ENCODE data around the gene PCDHB11. TPM values are rescaled to one million over a fixed set of nuclear protein-coding genes. Genes with fewer than 3 reads are reported as not detected.
A peak's percentile ranks its signal among the peaks of the same experiment; 100 is the strongest.
"Not testable (repeated sequence)": the region's sequence is repeated elsewhere in the genome, so short reads cannot be mapped to it uniquely, and the experiment has no call there.

Gene PCDHB11
- polyA plus RNA-seq (ENCODE audit: low read depth in 6 of 6) = not detected

GRCh38 chr5:141199359-141200235, at the start of gene PCDHB11:
TSS of gene PCDHB11 (plus strand) at chr5:141199627. CDS start at chr5:141199775, 148 bp downstream.
- Mint-ChIP-seq H3K9me3 (peaks cover 10 to 78% (median 39%) of the 10 kb centered on the region in 7 donors), H3K36me3 (peaks cover 22 to 29% of the 10 kb centered on the region in 2 donors), H3K27ac (no peak within 1 kb of the TSS), H3K4me3 (no peak within 1 kb of the TSS), H3K27me3 (peaks cover 20 to 59% (median 29%) of the 10 kb centered on the region in 3 donors), H3K4me1 (no peaks in the 10 kb centered on the region)
- ATAC-seq (ENCODE audit: low read depth in 2 of 2) (no peak), DNase-seq (no peak)

DNA sequence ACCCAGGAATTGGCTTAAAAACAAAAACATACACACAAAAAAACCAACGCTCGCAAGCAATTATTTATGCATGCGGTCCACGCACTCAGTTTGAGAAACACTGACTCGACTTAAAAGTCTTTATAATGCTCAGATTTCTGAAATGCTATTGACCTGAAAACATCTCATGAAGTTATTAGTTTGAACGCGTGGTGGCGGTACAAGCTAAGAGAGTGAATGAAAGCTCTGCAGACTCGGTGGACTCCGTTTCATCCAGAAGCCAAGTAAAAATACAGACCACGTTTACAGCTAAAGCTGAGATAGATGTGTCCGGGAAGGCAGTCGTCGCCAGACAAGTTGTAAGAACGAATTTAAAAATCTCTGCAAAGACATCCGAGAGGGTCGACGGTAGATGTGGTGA, 49.6 kb upstream of the PCDHB11 start, which contains the start of gene PCDHB6:
Gene PCDHB6, plus strand, starts transcription at position 246 of the 400 bp plus-strand sequence. CDS start 201 bp downstream, outside the sequence.
- peaks cover 0 to 5% (median 5%) of the 10 kb centered on the region in 3 donors for H3K4me1 Mint-ChIP-seq
- ATAC-seq (ENCODE audit: low read depth in 2 of 2) = no peak
- peaks cover 24 to 44% (median 31%) of the 10 kb centered on the region in 3 donors for H3K27me3 Mint-ChIP-seq
- H3K36me3 Mint-ChIP-seq = peaks cover 3 to 7% of the 10 kb centered on the region in 2 donors
- H3K9me3 Mint-ChIP-seq = peaks cover 4 to 40% (median 23%) of the 10 kb centered on the region in 7 donors
- no peak for DNase-seq
- H3K4me3 Mint-ChIP-seq = peak within 1 kb of the TSS in 3 of 8 donors; percentile 47 to 56 (median 56)
- no peak within 1 kb of the TSS for H3K27ac Mint-ChIP-seq

DNA sequence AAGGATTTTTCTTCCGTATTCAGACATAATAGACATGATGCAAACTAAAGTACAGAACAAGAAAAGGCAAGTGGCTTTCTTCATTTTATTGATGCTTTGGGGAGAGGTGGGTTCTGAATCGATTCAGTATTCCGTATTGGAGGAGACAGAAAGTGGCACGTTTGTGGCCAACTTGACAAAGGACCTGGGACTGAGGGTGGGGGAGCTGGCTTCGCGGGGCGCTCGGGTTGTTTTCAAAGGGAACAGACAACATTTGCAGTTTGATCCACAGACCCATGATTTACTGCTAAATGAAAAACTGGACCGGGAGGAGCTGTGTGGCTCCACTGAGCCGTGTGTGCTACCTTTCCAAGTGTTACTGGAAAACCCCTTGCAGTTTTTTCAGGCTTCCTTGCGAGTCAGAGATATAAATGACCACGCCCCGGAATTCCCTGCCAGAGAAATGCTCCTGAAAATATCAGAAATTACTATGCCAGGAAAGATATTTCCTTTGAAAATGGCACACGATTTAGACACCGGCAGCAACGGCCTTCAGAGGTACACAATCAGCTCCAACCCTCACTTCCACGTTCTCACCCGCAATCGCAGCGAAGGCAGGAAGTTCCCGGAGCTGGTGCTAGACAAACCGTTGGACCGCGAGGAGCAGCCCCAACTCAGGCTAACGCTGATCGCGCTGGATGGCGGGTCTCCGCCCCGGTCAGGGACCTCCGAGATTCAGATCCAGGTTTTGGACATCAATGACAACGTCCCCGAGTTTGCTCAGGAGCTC, 49.0 kb upstream of the PCDHB11 start:
- peak overlapping the region in 2 of 8 donors; percentile 47 to 56 for H3K4me3 Mint-ChIP-seq
- H3K9me3 Mint-ChIP-seq = peaks cover 4 to 43% (median 23%) of the 10 kb centered on the region in 7 donors
- ATAC-seq (ENCODE audit: low read depth in 2 of 2) = no peak
- peaks cover 28 to 47% (median 35%) of the 10 kb centered on the region in 3 donors for H3K27me3 Mint-ChIP-seq
- peaks cover 0 to 5% (median 5%) of the 10 kb centered on the region in 3 donors for H3K4me1 Mint-ChIP-seq
- DNase-seq = no peak
- H3K27ac Mint-ChIP-seq = no peak overlapping the region
- peaks cover 3 to 7% of the 10 kb centered on the region in 2 donors for H3K36me3 Mint-ChIP-seq

DNA sequence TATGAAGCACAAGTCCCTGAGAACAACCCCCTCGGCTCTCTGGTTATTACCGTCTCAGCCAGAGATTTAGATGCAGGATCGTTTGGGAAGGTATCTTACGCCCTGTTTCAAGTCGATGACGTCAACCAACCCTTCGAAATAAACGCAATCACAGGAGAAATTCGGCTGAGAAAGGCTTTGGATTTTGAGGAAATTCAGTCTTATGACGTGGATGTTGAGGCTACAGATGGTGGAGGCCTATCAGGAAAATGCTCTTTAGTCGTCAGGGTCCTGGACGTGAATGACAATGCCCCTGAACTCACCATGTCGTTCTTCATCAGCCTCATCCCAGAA, 48.5 kb upstream of the PCDHB11 start:
- Mint-ChIP-seq H3K36me3 (peaks cover 6 to 7% of the 10 kb centered on the region in 2 donors), H3K27me3 (peaks cover 33 to 53% (median 38%) of the 10 kb centered on the region in 3 donors), H3K4me3 (peak overlapping the region in 1 of 8 donors; percentile 25), H3K27ac (no peak overlapping the region), H3K9me3 (peaks cover 4 to 48% (median 26%) of the 10 kb centered on the region in 7 donors), H3K4me1 (peaks cover 0 to 5% (median 5%) of the 10 kb centered on the region in 3 donors)
- DNase-seq = no peak
- ATAC-seq (ENCODE audit: low read depth in 2 of 2) = no peak

DNA sequence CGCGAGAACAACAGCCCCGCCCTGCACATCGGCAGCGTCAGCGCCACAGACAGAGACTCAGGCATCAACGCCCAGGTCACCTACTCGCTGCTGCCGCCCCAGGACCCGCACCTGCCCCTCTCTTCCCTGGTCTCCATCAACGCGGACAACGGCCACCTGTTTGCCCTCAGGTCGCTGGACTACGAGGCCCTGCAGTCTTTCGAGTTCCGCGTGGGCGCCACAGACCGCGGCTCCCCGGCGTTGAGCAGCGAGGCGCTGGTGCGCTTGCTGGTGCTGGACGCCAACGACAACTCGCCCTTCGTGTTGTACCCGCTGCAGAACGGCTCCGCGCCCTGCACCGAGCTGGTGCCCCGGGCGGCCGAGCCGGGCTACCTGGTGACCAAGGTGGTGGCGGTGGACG, 47.8 kb upstream of the PCDHB11 start:
- Mint-ChIP-seq H3K36me3 (peaks cover 11 to 13% of the 10 kb centered on the region in 2 donors), H3K9me3 (peaks cover 4 to 55% (median 31%) of the 10 kb centered on the region in 7 donors), H3K27me3 (peaks cover 36 to 60% (median 38%) of the 10 kb centered on the region in 3 donors)
- not testable (repeated sequence) for H3K4me1 Mint-ChIP-seq; DNase-seq; ATAC-seq (ENCODE audit: low read depth in 2 of 2); H3K4me3 Mint-ChIP-seq; H3K27ac Mint-ChIP-seq

DNA sequence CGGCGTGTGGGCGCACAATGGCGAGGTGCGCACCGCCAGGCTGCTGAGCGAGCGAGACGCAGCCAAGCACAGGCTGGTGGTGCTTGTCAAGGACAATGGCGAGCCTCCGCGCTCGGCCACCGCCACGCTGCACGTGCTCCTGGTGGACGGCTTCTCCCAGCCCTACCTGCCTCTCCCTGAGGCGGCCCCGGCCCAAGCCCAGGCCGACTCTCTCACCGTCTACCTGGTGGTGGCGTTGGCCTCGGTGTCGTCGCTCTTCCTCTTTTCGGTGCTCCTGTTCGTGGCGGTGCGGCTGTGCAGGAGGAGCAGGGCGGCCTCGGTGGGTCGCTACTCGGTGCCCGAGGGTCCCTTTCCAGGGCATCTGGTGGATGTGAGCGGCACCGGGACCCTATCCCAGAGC, 47.3 kb upstream of the PCDHB11 start:
- not testable (repeated sequence) for H3K4me1 Mint-ChIP-seq; ATAC-seq (ENCODE audit: low read depth in 2 of 2); DNase-seq; H3K27ac Mint-ChIP-seq; H3K4me3 Mint-ChIP-seq
- Mint-ChIP-seq H3K27me3 (peaks cover 36 to 64% (median 42%) of the 10 kb centered on the region in 3 donors), H3K36me3 (peaks cover 15% of the 10 kb centered on the region in 2 donors), H3K9me3 (peaks cover 4 to 60% (median 34%) of the 10 kb centered on the region in 7 donors)

GRCh38 chr5:141155540-141156374, 43.7 kb upstream of the PCDHB11 start:
- DNase-seq (no peak), ATAC-seq (ENCODE audit: low read depth in 2 of 2) (no peak)
- H3K27ac Mint-ChIP-seq = no peak overlapping the region
- H3K27me3 Mint-ChIP-seq = peaks cover 28 to 53% (median 30%) of the 10 kb centered on the region in 3 donors
- H3K4me3 Mint-ChIP-seq = no peak overlapping the region
- peaks cover 0 to 60% (median 34%) of the 10 kb centered on the region in 7 donors for H3K9me3 Mint-ChIP-seq
- H3K36me3 Mint-ChIP-seq = peaks cover 7 to 15% of the 10 kb centered on the region in 2 donors
- H3K4me1 Mint-ChIP-seq = no peaks in the 10 kb centered on the region

DNA sequence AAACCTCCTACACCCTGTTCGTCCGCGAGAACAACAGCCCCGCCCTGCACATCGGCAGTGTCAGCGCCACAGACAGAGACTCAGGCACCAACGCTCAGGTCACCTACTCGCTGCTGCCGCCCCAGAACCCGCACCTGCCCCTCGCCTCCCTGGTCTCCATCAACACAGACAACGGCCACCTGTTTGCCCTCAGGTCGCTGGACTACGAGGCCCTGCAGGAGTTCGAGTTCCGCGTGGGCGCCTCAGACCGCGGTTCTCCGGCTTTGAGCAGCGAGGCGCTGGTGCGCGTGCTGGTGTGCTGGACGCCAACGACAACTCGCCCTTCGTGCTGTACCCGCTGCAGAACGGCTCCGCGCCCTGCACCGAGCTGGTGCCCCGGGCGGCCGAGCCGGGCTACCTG, 42.1 kb upstream of the PCDHB11 start:
- H3K9me3 Mint-ChIP-seq = peaks cover 0 to 50% (median 31%) of the 10 kb centered on the region in 7 donors

DNA sequence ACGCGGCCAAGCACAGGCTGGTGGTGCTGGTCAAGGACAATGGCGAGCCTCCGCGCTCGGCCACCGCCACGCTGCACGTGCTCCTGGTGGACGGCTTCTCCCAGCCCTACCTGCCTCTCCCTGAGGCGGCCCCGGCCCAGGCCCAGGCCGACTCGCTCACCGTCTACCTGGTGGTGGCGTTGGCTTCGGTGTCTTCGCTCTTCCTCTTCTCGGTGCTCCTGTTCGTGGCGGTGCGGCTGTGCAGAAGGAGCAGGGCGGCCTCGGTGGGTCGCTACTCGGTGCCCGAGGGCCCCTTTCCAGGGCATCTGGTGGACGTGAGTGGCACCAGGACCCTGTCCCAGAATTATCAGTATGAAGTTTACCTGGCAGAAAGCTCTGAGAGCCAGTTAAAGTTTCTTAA, 41.5 kb upstream of the PCDHB11 start:
- H3K27ac Mint-ChIP-seq; H3K4me3 Mint-ChIP-seq; H3K4me1 Mint-ChIP-seq; ATAC-seq (ENCODE audit: low read depth in 2 of 2); DNase-seq: not testable (repeated sequence)
- Mint-ChIP-seq H3K27me3 (peaks cover 28 to 47% (median 28%) of the 10 kb centered on the region in 3 donors), H3K9me3 (peaks cover 0 to 49% (median 29%) of the 10 kb centered on the region in 7 donors), H3K36me3 (peaks cover 7 to 13% of the 10 kb centered on the region in 2 donors)

More for the DNA sequence above, 42.1 kb upstream of the PCDHB11 start:
- Mint-ChIP-seq H3K36me3 (peaks cover 7 to 15% of the 10 kb centered on the region in 2 donors), H3K27me3 (peaks cover 28 to 48% (median 30%) of the 10 kb centered on the region in 3 donors)
- not testable (repeated sequence) for H3K4me1 Mint-ChIP-seq; ATAC-seq (ENCODE audit: low read depth in 2 of 2); H3K4me3 Mint-ChIP-seq; DNase-seq; H3K27ac Mint-ChIP-seq

DNA sequence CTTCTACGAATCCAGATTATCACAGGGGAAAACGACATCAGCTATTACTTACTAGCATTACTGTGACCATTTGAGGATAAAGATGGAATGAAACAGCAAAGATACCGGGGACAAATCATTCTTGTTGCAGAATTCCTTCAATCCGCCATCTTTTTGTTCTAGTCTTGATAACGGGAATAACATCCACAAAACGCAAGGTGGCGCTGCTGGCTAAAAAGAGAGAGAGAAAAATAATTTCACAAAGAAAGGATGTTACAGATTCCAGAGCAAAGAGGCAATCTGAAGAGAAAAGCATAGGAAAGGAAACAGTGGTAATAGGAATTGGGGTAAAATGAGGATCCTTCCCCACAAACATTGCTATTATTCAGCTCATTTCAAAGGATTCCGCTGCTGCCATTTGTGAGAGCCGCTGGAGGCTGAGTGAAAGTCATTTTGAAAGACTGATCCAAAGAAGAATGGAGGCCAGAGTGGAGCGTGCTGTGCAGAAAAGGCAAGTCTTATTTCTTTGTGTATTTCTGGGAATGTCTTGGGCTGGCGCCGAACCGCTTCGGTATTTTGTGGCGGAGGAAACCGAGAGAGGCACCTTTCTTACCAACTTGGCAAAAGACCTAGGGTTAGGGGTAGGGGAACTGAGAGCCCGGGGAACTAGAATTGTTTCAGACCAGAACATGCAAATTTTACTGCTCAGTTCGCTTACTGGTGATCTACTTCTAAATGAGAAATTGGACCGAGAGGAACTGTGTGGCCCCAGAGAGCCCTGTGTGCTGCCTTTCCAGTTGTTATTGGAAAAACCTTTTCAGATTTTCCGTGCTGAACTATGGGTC, 26.8 kb upstream of the PCDHB11 start, which contains the start of gene PCDHB7:
Gene PCDHB7, plus strand, starts transcription at position 264 of the 824 bp plus-strand sequence. Its CDS starts 192 bp downstream, at position 456.
- ATAC-seq (ENCODE audit: low read depth in 2 of 2) = no peak
- peaks cover 0 to 8% (median 4%) of the 10 kb centered on the region in 3 donors for H3K4me1 Mint-ChIP-seq
- no peak for DNase-seq
- peak within 1 kb of the TSS in 1 of 8 donors; percentile 40 for H3K4me3 Mint-ChIP-seq
- H3K9me3 Mint-ChIP-seq = peaks cover 3 to 27% (median 14%) of the 10 kb centered on the region in 7 donors
- peak within 1 kb of the TSS in 2 of 6 donors; percentile 6 to 60 for H3K27ac Mint-ChIP-seq
- H3K36me3 Mint-ChIP-seq = peaks cover 5 to 8% of the 10 kb centered on the region in 2 donors
- H3K27me3 Mint-ChIP-seq = peaks cover 24 to 42% (median 29%) of the 10 kb centered on the region in 3 donors

DNA sequence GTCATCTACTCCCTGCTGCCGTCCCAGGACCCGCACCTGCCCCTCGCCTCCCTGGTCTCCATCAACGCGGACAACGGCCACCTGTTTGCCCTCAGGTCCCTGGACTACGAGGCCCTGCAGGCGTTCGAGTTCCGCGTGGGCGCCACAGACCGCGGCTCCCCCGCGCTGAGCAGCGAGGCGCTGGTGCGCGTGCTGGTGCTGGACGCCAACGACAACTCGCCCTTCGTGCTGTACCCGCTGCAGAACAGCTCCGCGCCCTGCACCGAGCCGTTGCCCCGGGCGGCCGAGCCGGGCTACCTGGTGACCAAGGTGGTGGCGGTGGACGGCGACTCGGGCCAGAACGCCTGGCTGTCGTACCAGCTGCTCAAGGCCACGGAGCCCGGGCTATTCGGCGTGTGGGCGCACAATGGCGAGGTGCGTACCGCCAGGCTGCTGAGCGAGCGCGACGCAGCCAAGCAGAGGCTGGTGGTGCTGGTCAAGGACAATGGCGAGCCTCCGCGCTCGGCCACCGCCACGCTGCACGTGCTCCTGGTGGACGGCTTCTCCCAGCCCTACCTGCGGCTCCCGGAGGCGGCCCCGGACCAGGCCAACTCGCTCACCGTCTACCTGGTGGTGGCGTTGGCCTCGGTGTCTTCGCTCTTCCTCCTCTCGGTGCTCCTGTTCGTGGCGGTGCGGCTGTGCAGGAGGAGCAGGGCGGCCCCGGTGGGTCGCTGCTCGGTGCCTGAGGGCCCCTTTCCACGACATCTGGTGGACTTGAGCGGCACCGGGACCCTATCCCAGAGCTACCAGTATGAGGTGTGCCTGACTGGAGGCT, 24.9 kb upstream of the PCDHB11 start:
- H3K36me3 Mint-ChIP-seq; ATAC-seq (ENCODE audit: low read depth in 2 of 2); H3K27ac Mint-ChIP-seq; DNase-seq; H3K4me1 Mint-ChIP-seq: not testable (repeated sequence)
- Mint-ChIP-seq H3K4me3 (peak overlapping the region in 1 of 8 donors; percentile 29), H3K9me3 (peaks cover 0 to 27% (median 14%) of the 10 kb centered on the region in 7 donors), H3K27me3 (peaks cover 12 to 29% (median 14%) of the 10 kb centered on the region in 3 donors)
